BJ (cell line): ENCODE results near the gene LHPP. TPM values are rescaled to one million over a fixed set of nuclear protein-coding genes. Genes with fewer than 3 reads are reported as not detected.

Source experiments
- CTCF ChIA-PET: fragments of 350-600 bp; formaldehyde crosslinking; extraction: SDS; loops from one replicate; lab custom pipeline; 2021; ENCODE audit warnings: antibody characterized with exemption, inconsistent platforms; lab: Yijun Ruan, JAX
- POLR2A ChIA-PET: fragments of 300-600 bp; sonication (Branson Sonifier 250); formaldehyde crosslinking; extraction: SDS; loops from one replicate; lab custom pipeline; 2021; ENCODE audit warnings: antibody characterized with exemption; lab: Charles Lee
- DNase-seq: peaks from one replicate; pipeline ENCODE4 v3.0.0-alpha.2; 2011; ENCODE audit warnings: low read depth
- H3K27me3 ChIP-seq: 2 replicates; pipeline ENCODE4 v1.6.0; 2011; ENCODE audit warnings: low read length; ENCODE audit not compliant: control insufficient read depth, insufficient read depth
- H3K36me3 ChIP-seq: 2 replicates; pipeline ENCODE4 v1.5.1; 2011; ENCODE audit warnings: low read length; ENCODE audit not compliant: control insufficient read depth, insufficient read depth
- H3K4me3 ChIP-seq: 2 replicates; pipeline ENCODE4 v1.5.1; 2011; ENCODE audit warnings: low read depth, mild to moderate bottlenecking, control low read depth, low read length
- polyA plus RNA-seq: library from polyadenylated mRNA; depleted of rRNA; stranded (reverse); fragments of >200 nt; gene quantifications from 2 replicates; pipeline ENCODE4 v1.2.3, GENCODE V29; 2011
- TF ChIP-seq, protein P1 (sequence below): IDR thresholded peaks from 2 replicates; pipeline ENCODE4 v1.5.1; 2011; ENCODE audit warnings: low read depth, mild to moderate bottlenecking, control low read depth, inconsistent platforms, low read length, moderate library complexity; ENCODE audit not compliant: insufficient read depth

Gene LHPP
- polyA plus RNA-seq, 1 experiment = 23.8 TPM

DNA sequence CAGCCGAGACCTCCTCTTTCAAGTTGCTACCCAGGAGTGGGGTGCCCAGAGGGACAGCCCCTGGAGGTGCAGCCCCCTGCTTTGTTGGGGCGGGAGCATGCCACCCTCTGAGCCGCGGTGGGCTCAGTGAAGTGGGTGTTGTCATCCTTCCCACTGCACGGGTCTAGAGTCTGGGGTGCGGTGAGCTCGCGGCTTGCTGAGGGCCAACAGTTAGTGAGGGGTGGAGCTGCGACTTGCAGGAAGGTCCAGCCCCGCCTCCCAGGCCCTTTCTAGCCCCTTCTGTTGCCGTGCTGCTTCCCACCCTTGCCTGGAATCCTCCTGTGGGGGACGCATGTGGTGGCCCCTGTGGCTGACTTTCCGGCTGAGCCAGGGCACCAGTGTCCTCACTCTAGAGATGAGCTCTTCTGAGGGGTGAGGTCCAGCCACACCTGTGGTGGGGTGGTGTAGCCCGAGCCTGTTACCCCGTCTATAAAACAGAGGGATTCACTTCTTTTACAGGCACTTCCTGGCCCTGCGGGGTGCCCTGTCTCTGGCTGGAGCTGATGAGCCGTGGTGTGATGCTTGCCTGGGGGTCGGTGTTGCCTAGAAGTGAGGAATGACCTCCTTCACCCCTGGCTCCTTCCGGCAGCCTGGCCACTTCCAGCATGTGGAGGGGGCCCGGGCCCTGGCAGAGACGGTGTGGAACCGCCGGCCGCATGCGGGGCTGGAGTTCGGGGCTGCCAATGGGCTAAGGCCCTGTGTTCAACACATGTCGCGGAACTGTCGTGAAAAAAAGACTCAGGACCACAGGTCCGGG is 154.6 kb downstream of the LHPP start:
- H3K27me3 ChIP-seq = no peaks in the 10 kb centered on the region
- no peak overlapping the region for H3K4me3 ChIP-seq
- ChIA-PET POLR2A (no interaction called here), CTCF (no interaction called here)
- no peak for DNase-seq
- TF ChIP-seq, protein P1, sequence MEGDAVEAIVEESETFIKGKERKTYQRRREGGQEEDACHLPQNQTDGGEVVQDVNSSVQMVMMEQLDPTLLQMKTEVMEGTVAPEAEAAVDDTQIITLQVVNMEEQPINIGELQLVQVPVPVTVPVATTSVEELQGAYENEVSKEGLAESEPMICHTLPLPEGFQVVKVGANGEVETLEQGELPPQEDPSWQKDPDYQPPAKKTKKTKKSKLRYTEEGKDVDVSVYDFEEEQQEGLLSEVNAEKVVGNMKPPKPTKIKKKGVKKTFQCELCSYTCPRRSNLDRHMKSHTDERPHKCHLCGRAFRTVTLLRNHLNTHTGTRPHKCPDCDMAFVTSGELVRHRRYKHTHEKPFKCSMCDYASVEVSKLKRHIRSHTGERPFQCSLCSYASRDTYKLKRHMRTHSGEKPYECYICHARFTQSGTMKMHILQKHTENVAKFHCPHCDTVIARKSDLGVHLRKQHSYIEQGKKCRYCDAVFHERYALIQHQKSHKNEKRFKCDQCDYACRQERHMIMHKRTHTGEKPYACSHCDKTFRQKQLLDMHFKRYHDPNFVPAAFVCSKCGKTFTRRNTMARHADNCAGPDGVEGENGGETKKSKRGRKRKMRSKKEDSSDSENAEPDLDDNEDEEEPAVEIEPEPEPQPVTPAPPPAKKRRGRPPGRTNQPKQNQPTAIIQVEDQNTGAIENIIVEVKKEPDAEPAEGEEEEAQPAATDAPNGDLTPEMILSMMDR = no peak
- H3K36me3 ChIP-seq = no peaks in the 10 kb centered on the region

DNA sequence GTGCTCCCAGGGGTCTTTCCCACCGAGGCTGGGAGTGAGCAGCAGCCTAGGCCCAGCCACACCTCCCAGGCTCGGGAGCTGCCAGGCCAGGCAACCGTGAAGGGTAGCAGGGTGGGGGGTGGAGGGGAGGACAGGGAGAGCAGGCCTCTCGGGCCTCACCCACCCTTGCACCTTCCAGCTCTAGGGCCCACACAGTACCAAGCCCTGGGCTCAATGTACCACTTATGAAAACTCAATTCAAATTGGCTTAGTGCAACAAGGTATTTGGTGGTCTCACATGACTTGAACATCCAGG is 155.2 kb downstream of the LHPP start:
- Histone ChIP-seq H3K27me3 (no peaks in the 10 kb centered on the region), H3K36me3 (no peaks in the 10 kb centered on the region), H3K4me3 (no peak overlapping the region)
- DNase-seq = no peak
- TF ChIP-seq, protein P1 = no peak
- ChIA-PET POLR2A (no interaction called here), CTCF (no interaction called here)

DNA sequence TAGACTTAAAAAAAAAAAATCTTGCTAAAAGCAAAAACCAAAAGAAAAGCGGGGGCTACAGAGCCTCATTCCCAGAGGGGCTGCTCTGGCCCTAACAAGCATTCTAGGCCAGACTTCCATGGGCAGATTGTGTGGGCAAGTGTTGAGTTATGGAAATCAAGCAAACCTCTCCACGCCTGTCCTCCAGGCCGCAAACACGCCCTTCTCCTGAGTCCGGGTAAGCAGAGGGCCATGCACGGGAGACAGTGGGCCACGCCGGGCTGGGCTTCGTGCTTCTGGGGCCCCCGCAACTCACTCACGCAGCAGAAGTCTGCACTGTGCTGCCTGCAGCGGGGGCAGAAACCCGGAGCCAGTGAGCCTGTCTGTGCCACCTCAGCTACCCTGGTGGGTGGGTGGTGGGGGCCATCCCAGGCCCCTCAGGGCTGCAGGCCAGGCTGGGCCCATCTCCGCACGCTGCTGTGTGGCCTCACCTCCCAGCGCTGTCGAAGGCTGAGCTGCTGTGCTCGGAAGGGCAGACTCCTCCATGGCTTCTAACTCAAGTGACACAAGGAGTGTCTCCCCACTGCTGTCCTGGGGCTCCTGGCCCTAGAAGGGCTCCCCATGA is 156.9 kb downstream of the LHPP start:
- CTCF ChIA-PET = no interaction called here

DNA sequence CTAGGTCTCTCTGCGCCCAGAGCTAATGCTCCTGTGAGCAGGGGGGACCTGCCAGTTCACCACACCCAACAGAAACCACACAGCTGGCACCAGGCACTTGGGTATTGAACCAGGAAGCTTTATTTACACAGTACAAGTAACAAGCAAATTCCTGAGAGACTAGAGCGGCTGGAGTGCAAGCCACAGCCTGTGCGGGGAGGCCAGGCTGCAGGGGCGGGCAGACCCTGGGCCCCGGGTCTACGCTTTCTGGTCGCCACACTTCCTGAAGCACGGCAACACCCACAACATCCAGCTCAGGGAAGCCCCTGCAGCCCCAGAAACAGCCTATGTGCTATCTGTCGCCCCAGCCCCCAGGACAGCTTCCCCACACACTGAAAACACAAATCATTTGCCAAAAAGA is 157.6 kb downstream of the LHPP start:
- ChIA-PET CTCF (no interaction called here), POLR2A (no interaction called here)
- peaks cover 2% of the 10 kb centered on the region; the same call in 1 of the 2 replicates for H3K36me3 ChIP-seq
- H3K27me3 ChIP-seq = no peaks in the 10 kb centered on the region
- no peak overlapping the region for H3K4me3 ChIP-seq
- DNase-seq = no peak
- TF ChIP-seq, protein P1 = no peak

More for the DNA sequence above, 156.9 kb downstream of the LHPP start:
- Histone ChIP-seq H3K27me3 (no peaks in the 10 kb centered on the region), H3K4me3 (no peak overlapping the region), H3K36me3 (peaks cover 2% of the 10 kb centered on the region; the same call in 1 of the 2 replicates)
- no peak for DNase-seq
- POLR2A ChIA-PET = no interaction called here
- TF ChIP-seq, protein P1 = no peak

DNA sequence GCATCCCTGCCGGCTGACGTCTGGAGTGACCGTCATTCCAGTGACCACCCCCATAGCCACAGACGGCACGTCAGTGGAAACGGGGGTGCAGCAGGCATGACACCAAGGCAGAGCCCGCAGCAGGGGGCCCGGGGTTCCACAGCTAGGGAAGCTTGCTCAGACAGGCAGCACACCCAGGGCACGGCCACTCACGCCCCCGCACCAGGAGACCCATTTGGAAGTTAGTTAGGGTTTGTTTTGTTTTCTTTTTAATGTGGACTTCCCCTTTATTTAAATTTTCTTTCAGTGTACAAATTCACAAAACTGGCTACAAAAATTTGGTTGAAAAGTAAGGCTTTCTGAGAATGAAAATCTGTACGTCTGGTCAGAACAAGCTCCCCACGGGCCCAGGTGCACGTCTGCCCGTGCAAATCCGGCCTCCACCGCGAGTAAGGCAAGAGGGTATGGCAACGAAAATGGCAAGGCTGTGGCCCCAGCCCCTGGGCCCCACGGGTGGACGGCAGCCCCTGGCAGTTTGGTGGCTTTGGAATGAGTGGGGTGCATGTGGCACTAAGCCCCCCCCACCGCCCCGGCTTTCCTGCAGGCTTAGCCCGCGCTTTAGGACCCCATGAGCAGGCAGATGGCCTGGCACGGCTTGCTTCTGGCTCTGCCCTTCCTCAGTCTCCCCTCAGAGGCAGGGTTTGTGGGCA is 158.3 kb downstream of the LHPP start:
- Histone ChIP-seq H3K4me3 (no peak overlapping the region), H3K36me3 (peaks cover 2% of the 10 kb centered on the region; the same call in 1 of the 2 replicates), H3K27me3 (no peaks in the 10 kb centered on the region)
- TF ChIP-seq, protein P1 = no peak
- ChIA-PET CTCF (no interaction called here), POLR2A (no interaction called here)
- DNase-seq = no peak
